NCI-H1694 treated with DMSO at 0.1 percent for 48 hours (cell line): ENCODE measurements around the gene APPL1.
"Not testable (repeated sequence)": the region's sequence is repeated elsewhere in the genome, so short reads cannot be mapped to it uniquely, and the experiment has no call there.

ENCODE experiments used
- DNase-seq: peaks from one replicate; lab custom pipeline; 2025; lab: John Stamatoyannopoulos, UW

The APPL1 gene

GRCh38 chr3:57268416-57268815 is 40.9 kb downstream of the APPL1 start:
- no peak for DNase-seq

- DNase-seq, result no peak
These were observed 47.3 kb downstream of the APPL1 start for GRCh38 chr3:57274845-57275244.

GRCh38 chr3:57275393-57275792 is 47.9 kb downstream of the APPL1 start:
- no peak for DNase-seq

GRCh38 chr3:57278237-57278636 is 50.7 kb downstream of the APPL1 start:
- DNase-seq, result no peak

- no peak for DNase-seq
These were observed 52.2 kb downstream of the APPL1 start for GRCh38 chr3:57279685-57280084.

GRCh38 chr3:57281715-57282114 is 54.2 kb downstream of the APPL1 start:
- DNase-seq, result no peak

- DNase-seq, result no peak
These were observed 55.8 kb downstream of the APPL1 start for GRCh38 chr3:57283334-57283733.

- no peak for DNase-seq
These were observed 59.7 kb downstream of the APPL1 start for GRCh38 chr3:57287205-57287604.

- DNase-seq, result no peak
These were observed 60.9 kb downstream of the APPL1 start for GRCh38 chr3:57288403-57288802.

- DNase-seq, result no peak
These were observed 64.8 kb downstream of the APPL1 start, which contains the start of gene ASB14 for GRCh38 chr3:57292159-57292896. Gene ASB14 (minus strand): TSS chr3:57292685. CDS start chr3:57292033, 652 bp downstream.

GRCh38 chr3:57292897-57293526 is 65.5 kb downstream of the APPL1 start:
- DNase-seq, result no peak

GRCh38 chr3:57298041-57298440 is 70.5 kb downstream of the APPL1 start:
- DNase-seq, result no peak

- not testable (repeated sequence) for DNase-seq
These were observed 76.0 kb downstream of the APPL1 start for GRCh38 chr3:57303520-57303919.

GRCh38 chr3:57309769-57310360 is 82.3 kb downstream of the APPL1 start:
- DNase-seq, result no peak

GRCh38 chr3:57314204-57314603 is 86.7 kb downstream of the APPL1 start:
- no peak for DNase-seq
